Esophagus squamous epithelium (tissue), 5 donors: Measurements from ENCODE around the gene PPP1R12A. TPM values are rescaled to one million over a fixed set of nuclear protein-coding genes. Genes with fewer than 3 reads are reported as not detected.

Source experiments
- DNase-seq: peaks from one replicate; lab custom pipeline; 2025; lab: John Stamatoyannopoulos, UW
- H3K27ac ChIP-seq, 4 donors: fragments of 200-600 bp; sonication (generic); one replicate each; pipeline ENCODE4 v1.5.1; 2016 to 2019; ENCODE audit warnings: mild to moderate bottlenecking in 1 of 4
- H3K27me3 ChIP-seq, 4 donors: fragments of 200-600 bp; sonication (generic); 1 replicate in 3 of 4; 2 replicates in 1 of 4; pipeline versions ENCODE4 v1.5.1 to v1.6.0; 2017 to 2021; ENCODE audit warnings: antibody characterized with exemption in 1 of 4
- H3K36me3 ChIP-seq, 3 donors: fragments of 200-600 bp; sonication (generic); one replicate each; pipeline ENCODE4 v1.5.1; 2016 to 2019
- H3K4me1 ChIP-seq, 3 donors: fragments of 200-600 bp; sonication (generic); one replicate each; pipeline ENCODE4 v1.5.1; 2017 to 2019
- H3K4me3 ChIP-seq, 4 donors: fragments of 200-600 bp; sonication (generic); 1 replicate in 3 of 4; 2 replicates in 1 of 4; pipeline ENCODE4 v1.5.1; 2016 to 2019; ENCODE audit warnings: mild to moderate bottlenecking in 2 of 4, moderate library complexity in 1 of 4
- H3K9me3 ChIP-seq, 3 donors: fragments of 200-600 bp; sonication (generic); one replicate each; pipeline ENCODE4 v1.5.1; 2016 to 2019
- CTCF ChIP-seq, 6 experiments: fragments of 450-650 bp in 4 of 6; fragments of 200-600 bp in 2 of 6; sonication (generic) in 2 of 6; IDR thresholded peaks; one replicate each; pipeline ENCODE4 v1.5.1; 2016 to 2019; ENCODE audit warnings: antibody characterized with exemption in 6 of 6, mild to moderate bottlenecking in 4 of 6, moderate library complexity in 4 of 6
- POLR2A ChIP-seq, 4 donors: fragments of 450-650 bp; IDR thresholded peaks; one replicate each; pipeline ENCODE4 v1.6.1; 2017; ENCODE audit warnings: antibody characterized with exemption in 4 of 4, mild to moderate bottlenecking in 4 of 4, moderate library complexity in 3 of 4
- WGBS, 2 donors: methylation state at CpG; one replicate each; pipeline ENCODE4 v1.1.5; 2018; 5-methylcytosine and 5-hydroxymethylcytosine counted together
- intact Hi-C: fragments of 100-400 bp; cut with DNase I; formaldehyde crosslinking; loops from one replicate; pipeline ENCODE4 v1.15.0; 2022
- small RNA-seq, 4 donors: library from RNA; depleted of rRNA; stranded (forward); fragments of <200 nt; gene quantifications; one replicate each; pipeline ENCODE3, GENCODE V24; 2016
- total RNA-seq, 4 donors: library from RNA; depleted of rRNA; stranded (reverse); fragments of >200 nt; gene quantifications; one replicate each; pipeline ENCODE4 v1.1.0, GENCODE V29; 2016
- donor health status: DM: yes; HTN: yes; CAD: no.

PPP1R12A gene
- total RNA-seq, 4 donors from 2014 or later: 25.7 to 165 (median 60.8) TPM

- no peaks in the 10 kb centered on the region for H3K27me3 ChIP-seq
- H3K36me3 ChIP-seq: no peaks in the 10 kb centered on the region
- intact Hi-C loops: no loop called here
- H3K27ac ChIP-seq: no peak overlapping the region
- no peak overlapping the region for H3K4me3 ChIP-seq
- no peaks in the 10 kb centered on the region for H3K9me3 ChIP-seq
- no peaks in the 10 kb centered on the region for H3K4me1 ChIP-seq
- DNase-seq: no peak
- TF ChIP-seq POLR2A (IDR thresholded peaks at IDR 0.05) (no peak), CTCF (IDR thresholded peaks at IDR 0.05) (no peak)
These were observed 187.6 kb downstream of the PPP1R12A start for GRCh38 chr12:79747274-79747673.

- Histone ChIP-seq H3K27me3 (no peaks in the 10 kb centered on the region), H3K4me1 (no peaks in the 10 kb centered on the region), H3K4me3 (no peak overlapping the region), H3K27ac (no peak overlapping the region), H3K9me3 (no peaks in the 10 kb centered on the region), H3K36me3 (no peaks in the 10 kb centered on the region)
- WGBS, 2 donors: 9 to 11% methylated on average over 4 of the region's 4 CpGs
- no peak for DNase-seq
- TF ChIP-seq CTCF (IDR thresholded peaks at IDR 0.05) (peak; percentile 19 to 77 (median 62)), POLR2A (IDR thresholded peaks at IDR 0.05) (no peak)
- intact Hi-C loops: no loop called here
These were observed 196.8 kb downstream of the PPP1R12A start for GRCh38 chr12:79737875-79738718.

- Histone ChIP-seq H3K4me1 (no peaks in the 10 kb centered on the region), H3K27me3 (no peaks in the 10 kb centered on the region), H3K36me3 (no peaks in the 10 kb centered on the region), H3K27ac (no peak overlapping the region), H3K9me3 (no peaks in the 10 kb centered on the region), H3K4me3 (no peak overlapping the region)
- TF ChIP-seq CTCF (IDR thresholded peaks at IDR 0.05) (no peak), POLR2A (IDR thresholded peaks at IDR 0.05) (no peak)
- no peak for DNase-seq
- intact Hi-C loops: no loop called here
These were observed 202.3 kb downstream of the PPP1R12A start for GRCh38 chr12:79732638-79733037.

GRCh38 chr12:79725987-79726386 is 208.9 kb downstream of the PPP1R12A start:
- DNase-seq: no peak
- Histone ChIP-seq H3K4me3 (no peak overlapping the region), H3K27me3 (no peaks in the 10 kb centered on the region), H3K9me3 (no peaks in the 10 kb centered on the region), H3K4me1 (no peaks in the 10 kb centered on the region), H3K36me3 (no peaks in the 10 kb centered on the region), H3K27ac (no peak overlapping the region)
- WGBS, 2 donors: 26 to 43% methylated on average over 1 of the region's 1 CpG
- intact Hi-C loops: no loop called here
- TF ChIP-seq CTCF (IDR thresholded peaks at IDR 0.05) (no peak), POLR2A (IDR thresholded peaks at IDR 0.05) (no peak)

Small RNA genes lying within 50 kb of the gene (small RNA-seq; reads per million reads assigned to genes)
- gene RNA5SP363: 0 reads per million in 4 donors

Other genes with a start within 250 kb of the PPP1R12A start
- 10 to 100 TPM; 44.3 to 67.3 (median 48.5) TPM for gene PAWR, start 244.1 kb downstream of the PPP1R12A start, total RNA-seq
- gene OTOGL, start 164.4 kb upstream of the PPP1R12A start, total RNA-seq: under 1 TPM in 3 of 4 donors, not detected in 1; 0.04 to 0.57 (median 0.23) TPM